GM21576 (cell line): ENCODE data around the gene PDK2.

Experiments used
- ATAC-seq: cut with Tn5 transposase; IDR thresholded peaks from one replicate; pipeline ENCODE4 v1.9.1; 2021; ENCODE audit warnings: mild to moderate bottlenecking, moderate library complexity; ENCODE audit not compliant: unreplicated experiment

PDK2 gene

DNA sequence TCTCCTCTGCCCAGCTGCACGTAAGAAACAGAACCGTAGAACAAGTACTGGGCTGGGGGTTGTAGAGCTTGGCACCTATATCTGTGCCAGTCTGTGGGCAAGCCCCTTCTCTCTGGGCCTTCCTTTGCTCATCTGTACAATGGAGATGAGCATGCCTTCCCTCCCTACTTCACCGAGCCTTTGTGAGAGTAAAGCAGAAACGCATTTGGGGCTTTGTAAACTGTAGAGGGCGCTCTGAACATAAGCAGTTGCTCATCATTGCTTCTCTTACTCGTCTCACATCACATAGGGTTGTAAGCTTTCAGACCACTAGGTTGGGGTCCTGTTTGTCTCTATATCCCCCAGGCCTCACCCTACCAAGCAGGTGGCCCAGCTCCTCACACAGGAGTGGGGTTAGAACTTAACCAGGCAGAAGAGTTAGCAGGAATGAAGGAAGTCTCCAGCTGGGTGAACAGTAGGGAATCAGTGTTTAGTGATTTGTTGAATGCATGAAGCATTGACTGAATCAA is 19.8 kb downstream of the PDK2 start:
- no peak for ATAC-seq

DNA sequence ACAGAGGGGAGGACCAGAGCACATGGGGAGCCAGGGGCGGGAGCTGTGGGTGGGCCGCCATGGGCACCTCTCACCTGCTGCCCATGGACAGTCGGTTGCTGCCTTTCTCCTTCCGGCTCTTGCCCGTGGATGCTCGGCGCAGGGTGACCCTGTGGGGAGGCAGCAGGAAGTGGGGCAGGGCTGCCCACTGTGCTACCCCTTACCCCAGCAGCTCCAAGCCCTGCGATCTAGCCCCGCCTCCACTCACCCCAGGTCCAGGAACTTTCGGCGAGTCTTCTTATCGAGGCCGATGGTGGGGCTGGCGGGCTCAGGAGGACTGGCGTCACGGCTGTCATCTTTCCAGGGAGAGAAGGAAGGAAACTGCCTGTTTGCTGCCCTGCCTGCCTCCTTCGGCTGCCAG is 20.6 kb downstream of the PDK2 start:
- ATAC-seq, result no peak

DNA sequence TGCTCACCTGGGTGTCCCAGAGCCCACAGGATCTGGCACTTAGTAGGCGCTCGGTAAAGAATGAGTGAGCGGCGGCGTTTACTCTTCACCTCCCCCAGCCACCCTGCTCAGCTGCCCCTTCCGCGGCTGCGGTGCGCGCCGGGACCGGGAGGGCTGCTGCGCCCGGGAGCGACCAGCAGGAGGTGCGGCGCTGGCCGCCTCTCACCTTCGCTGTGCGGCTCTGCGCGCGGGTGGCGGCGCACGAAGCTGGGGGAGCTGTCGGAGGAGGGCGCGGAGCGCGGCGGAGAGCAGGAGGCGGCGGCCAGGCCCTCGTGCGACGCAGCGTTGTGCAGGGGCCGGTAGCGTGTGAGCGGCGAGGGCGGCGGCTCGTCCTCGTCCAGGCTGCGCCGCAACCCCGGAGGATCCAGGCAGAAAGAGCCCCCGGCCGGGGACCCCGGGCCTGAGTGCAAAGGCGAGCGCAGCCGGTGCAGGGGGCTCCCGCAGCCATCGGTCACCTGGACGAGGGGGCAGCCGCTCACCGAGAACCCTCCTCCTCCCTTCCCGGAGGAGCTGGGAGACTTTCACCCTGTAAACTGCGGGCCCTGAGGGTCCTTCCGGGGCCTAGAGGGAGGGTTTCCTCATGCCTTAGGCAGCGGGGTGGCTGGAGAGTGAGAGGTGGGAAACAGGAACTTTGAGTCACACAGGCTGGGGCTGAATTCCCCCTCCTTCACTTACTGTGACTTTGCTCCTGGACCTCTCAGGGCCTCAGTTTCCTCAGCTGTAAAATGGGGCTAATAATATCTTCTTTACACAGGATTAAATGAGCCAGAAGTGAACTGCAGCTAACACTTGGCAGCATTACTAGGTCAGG is 22.3 kb downstream of the PDK2 start:
- no peak for ATAC-seq

DNA sequence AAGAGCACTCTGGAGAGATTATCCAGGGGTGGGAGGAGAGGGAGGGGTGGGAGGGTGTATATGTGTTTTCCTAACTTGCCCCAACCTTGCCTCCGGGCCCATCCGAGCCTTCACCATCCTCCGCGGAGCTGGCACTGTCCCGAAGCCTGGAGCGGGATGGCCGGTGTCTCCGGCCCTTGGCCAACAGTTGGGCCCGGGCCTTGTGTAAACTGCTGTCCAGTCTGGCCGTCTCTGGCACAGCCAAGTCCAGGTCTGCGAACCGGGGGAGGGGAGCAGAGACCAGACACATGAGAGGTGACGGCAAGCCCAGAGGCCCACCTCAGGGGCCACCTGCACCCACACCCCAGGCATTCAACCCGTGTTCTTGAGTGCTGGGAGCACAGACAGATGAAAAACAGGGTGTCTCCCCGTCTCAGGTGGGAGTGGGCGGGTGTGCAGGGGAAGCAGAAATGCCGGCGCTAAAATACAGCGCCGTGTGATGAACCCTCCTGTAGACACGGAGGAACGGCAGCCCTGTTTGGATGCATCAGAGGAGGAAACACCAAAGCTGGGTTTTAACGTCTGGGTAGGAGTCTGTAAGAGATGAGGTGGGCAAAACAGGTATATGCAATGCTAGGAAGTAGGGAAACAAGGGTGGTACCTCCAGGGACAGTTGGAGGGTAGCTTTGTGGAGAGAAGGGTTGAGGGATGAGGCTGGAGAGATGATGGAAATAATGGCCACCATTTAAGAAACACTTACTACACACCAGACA is 23.1 kb downstream of the PDK2 start:
- ATAC-seq, result no peak

DNA sequence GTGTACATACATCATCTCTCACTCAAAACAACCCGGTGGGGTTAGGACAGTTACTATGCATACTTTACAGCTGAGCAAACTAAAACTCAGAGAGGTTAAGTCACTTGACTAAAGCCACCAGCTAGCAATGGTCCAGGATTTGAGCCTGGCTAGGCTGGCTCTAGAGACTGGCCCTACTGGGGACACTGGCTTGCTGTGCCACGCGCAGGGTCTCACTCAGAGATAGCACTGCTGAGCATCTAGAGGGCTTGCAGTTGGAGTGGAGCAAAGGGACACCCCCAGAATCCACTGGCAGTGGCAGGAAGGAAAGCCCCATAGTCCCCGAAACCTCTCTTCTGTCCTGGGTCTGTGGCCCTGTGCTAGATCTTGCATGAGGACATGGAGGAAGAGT is 23.7 kb downstream of the PDK2 start:
- no peak for ATAC-seq

DNA sequence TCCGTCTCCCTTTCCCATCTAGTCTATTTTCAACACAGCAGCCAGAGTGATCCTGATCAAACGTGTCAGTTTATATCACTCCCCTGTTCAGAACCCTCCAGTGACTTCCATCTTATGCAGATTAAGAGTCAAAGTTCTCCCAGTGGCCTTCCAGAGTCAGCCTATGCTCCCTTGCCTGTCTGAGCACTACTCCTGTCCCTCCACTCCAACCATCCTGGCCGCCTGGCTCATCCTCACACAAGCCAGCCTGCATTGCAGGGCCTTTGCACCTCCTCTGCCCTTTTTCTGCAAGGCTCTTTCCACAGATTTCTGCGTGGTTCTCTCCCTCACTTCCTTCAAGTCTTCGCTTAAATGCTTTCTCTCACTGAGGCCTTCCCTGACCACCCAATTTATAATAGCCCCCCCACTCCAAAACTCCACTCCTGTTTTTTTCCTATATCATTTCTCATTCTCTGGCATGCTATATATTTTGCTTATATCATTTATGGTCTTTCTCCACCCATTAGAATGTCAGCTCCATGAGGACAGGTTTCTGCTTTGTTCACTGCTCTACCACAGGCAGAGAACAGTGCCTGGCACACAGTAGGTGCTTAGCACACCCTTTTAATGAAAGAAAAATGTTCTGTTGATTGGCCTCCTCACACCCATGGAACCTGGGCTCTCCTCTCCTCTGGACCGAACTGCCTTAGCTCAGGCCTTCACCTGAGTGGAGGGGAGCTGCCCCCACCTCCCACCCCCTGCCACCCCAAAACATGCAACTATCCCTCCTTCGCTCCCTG is 25.5 kb downstream of the PDK2 start:
- no peak for ATAC-seq

DNA sequence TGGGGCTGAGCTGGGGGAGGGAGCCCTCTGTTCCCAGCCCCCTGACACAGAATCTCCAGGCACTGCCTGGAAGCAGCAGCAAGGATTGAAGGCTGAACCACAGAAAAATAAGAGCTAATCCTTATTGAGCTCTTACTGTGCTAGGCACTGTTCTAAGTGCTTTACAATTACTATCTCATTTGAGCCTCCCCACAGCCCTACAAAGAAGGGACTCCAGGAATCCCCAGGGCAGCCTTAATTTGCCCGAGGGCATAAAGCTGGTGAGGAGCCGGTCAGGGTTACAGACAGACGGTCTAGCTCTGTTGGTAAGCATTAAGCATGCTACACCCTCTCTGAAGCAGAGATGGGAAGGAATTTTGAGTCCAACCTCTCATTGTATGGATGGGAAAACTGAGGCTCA is 27.8 kb downstream of the PDK2 start:
- ATAC-seq, result no peak

DNA sequence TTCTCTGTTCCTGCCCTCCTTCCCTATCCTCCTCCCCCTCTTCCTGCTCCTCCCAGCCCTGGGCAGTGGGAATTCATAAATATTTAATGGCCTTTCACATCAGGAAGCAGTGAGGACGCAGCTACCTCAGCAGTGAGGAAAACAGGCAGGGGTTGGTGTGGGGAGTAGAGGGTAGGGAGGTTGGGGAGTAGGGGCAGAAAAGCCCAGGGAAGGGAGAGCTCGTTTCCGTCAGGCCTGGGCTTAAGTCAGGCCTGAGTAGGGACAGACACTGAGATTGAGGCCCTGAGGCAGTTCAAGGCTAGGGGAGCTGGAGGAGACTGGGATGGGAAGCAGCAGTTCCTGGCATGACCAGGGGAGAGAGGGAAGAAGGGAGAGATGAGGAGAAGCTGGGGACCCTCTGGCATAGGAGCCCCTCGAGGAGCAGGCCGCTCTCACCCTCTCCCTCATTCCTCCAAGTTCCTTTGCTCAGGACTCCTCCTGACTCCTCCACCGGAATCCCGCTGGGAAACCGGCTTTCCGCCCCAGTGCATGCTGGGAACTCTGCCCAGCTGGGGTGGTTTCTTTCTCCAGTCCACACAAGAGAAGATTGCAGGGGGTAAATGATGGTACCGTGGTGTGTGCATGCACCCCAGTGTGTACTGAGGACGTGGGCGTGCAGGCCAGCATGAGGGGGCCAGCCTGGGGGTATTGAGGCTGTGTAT is 28.6 kb downstream of the PDK2 start:
- ATAC-seq, result no peak

DNA sequence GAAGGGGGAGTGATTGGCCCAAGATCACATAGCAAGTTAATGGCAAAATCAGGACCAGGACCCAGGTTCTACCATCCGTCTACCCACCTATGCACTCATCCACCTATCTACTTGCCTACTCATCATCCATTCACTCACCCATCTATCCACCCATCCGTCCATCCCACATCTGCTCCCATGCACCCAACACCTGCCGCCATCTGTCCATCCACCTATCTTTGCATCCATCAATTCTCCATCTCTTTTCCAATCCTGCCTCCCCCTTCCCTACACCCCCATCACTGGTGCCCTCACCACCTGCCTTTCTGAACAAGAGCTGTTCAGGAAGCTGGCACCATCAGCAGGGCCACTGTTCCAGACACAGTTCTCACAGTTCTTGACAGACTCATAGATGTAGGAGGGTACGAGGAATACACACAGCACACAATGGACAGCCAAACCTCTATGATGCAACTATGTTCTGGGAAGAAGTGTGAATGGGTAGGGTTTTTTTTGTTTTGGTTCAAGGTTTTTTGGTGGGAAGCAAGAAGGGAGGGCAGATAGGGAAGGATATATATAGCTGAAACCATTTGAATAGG is 30.4 kb downstream of the PDK2 start:
- no peak for ATAC-seq

DNA sequence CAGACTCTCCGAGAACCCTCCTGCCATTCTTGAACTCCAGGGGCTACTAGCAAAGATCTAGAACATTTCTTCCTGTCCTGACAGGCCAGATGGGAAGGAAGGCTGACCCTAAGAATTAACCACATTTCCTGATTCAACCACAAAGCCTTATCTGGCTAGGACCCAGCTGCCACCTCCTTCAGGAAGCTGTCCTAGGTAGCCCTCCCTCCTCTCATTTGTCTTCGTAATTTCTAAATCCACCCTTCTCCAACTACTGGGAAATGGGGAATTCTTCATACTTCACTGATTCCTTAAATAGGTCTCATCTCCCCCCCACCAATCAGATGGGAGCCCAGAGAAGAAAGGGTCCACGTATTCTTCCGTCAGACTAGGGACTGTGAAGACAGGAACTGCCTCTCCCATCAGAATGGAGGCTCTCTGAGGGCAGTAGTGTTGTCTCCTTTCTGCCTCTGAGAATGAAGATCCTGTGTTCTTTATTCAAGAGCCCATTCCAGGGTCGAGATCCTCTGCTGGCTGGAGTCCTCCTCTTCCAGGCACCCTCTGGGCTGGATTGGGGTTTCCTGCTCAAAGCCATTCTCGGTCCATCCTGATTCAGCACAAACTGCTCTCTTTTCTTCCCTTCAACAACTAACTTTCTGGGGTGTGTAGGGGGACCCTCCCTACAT is 32.7 kb downstream of the PDK2 start:
- ATAC-seq, result no peak

DNA sequence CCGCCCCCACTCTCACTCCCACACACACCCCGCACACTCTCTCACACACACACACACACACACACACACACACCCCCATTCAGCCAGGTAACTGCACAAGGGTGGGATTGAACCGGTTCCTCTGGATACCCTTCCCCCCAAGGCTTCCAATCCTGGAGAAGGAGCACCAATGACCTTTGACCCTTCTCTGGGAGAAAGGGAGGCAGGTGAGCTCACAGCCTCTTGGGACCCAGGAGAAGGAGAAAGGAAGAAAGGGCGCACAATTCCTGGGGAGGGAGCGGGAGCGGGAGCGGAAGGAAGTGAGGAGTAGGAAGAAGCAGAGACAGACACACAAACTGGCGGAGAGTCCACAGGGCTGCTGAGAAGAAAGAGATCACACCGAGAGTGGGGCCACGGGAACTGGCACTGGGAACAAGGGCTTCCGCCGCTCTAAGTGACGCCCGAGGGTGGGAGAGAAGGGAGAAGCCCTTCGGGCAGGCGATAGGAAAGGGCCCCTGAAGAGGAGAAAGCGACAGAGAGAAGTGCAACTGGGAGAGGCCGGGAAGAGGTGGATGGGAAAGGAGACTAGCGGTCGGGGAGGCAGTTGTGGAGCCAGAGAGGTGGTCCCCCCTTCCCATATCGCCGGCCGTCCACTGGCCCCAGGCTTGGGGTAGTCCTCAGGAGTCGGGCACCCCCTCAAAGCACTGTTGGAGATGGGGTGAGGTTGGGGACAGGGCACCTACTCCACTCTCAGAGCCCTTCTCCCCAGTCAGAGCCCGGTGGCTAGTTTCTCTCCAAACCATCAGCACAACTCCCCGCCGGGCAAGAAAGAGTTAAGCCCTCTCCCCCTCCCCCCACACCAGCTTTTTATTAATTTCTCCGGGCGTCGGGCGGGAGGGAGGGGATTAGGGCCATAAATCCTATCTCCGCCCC is 33.5 kb downstream of the PDK2 start:
- ATAC-seq, result no peak

DNA sequence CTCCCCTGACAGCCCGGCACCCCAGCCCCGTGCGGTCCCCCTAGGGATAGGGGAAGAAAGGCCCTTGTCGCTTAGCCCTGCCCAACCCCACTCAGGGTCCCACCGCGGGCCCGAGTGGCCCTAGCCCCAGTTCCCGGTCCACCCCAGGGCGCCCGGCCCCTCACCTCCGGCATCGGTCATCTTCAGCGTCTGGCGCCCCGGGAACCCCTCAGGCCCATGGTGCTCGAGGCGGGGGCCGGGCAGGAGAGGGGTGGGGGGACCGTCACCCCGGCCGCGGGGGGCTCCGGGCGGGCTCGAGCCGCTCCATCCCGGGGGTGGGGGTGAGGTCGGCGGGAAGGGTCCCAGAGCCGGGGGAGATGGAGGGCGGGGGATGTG is 34.2 kb downstream of the PDK2 start:
- ATAC-seq, result no peak

DNA sequence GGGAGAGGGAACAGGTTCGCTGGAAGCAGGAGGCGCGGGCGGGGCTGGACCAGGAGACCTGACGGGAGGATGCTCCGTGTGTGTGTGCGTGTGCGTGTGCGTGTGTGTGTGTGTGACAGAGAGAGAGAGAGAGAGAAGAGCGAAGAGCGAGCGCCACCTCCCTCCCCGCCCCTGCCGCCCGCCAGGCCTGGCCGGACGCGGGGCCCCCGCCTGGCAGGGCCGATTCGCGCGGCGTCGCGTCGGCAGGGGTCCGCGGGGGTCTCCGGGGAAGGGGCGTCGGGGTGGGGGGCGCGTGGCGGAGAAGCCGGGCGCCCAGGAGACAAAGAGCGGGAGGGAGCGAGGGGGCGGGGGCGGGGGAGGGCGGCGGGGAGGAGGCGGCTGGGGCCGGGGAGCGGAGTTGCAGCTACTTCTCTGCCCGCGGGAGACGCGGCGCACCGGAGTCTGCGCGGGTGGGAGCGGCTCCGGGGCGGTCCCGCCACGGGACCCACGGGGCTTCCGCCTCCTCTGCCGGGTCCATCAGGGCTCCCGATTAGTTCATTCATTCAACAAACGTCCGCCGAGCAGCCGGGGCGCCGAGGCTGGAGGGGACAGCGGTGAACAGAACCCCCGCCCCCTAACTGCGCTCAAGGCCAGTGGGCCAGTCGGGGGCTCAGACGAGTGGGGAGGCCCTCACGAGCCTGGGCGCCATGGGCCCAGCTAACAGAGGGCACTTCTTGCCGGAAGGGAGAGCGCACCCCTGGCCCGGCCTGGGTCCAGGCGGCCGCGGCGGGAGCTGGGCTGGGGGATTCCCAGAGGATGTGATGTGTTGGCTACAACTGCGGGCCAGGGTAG is 34.8 kb downstream of the PDK2 start, which contains the start of gene SAMD14:
Gene SAMD14, minus strand, starts transcription at position 433 of the 831 bp plus-strand sequence. CDS start 5,201 bp downstream, outside the sequence.
- ATAC-seq, result no peak

DNA sequence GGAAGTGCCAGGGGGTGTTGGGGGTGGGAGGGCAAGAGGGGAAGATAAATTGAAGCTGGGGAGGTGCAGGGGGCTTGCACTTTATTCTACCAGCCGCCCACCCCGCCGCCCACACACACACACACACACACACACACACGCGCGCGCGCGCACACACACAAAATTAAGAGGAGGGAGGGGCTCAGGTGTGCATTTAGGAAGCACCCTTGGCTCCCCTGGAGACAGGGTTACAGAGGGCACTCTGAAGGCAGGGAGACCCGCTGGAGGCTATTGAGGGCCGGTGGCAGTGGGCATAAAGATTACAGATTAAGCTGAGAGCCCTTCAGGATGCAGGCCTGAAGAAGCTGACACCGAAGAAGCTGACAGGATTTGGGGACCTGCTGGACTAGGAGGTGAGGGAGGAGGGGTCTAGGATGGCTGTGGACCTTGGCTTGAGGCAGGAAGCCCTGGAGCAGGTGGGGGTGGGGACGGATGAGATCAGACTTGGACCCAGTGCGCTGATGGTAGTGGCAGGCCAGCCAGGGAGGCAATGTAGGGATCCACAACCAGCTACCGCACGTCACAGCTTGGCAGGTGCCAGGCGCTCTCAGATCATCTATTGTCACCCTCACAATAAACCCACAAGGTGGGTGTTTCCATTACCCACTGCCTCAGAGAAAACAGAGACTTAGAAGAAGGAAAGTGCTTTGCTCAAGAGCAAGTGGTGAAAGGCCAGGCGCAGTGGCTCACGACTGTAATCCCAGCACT is 35.6 kb downstream of the PDK2 start:
- ATAC-seq, result no peak

DNA sequence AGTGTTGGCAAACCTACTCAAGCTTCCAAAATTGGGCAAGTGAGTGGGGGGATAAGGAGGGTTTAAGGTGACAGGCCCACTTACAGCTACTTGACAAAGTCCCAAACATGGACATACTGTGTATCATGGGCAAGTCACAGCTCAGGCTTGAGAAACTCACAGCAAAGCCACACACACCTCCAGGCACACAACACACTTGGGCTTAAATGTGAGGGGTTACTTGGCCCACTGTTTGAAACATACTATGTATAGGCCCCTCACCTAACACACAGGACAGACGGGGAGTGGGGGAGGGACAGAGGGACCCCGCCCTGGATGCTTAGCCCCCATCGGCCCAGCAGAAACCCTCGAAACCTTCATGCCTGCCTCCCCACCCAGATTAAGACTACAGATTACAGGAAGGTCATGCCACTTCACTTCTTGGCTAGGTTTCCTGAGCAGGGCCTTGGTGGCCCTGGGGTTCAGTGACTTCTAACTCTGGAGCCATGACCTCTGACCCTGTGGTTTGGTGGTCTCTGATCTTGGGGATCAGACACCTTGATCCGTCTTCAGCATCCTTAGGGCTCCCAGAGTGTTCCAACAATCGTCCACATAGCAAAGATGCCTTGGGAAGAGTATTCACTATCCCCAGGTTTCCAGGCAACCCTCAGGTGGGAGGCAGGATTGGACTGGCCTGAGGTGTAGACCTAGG is 37.1 kb downstream of the PDK2 start:
- no peak for ATAC-seq

DNA sequence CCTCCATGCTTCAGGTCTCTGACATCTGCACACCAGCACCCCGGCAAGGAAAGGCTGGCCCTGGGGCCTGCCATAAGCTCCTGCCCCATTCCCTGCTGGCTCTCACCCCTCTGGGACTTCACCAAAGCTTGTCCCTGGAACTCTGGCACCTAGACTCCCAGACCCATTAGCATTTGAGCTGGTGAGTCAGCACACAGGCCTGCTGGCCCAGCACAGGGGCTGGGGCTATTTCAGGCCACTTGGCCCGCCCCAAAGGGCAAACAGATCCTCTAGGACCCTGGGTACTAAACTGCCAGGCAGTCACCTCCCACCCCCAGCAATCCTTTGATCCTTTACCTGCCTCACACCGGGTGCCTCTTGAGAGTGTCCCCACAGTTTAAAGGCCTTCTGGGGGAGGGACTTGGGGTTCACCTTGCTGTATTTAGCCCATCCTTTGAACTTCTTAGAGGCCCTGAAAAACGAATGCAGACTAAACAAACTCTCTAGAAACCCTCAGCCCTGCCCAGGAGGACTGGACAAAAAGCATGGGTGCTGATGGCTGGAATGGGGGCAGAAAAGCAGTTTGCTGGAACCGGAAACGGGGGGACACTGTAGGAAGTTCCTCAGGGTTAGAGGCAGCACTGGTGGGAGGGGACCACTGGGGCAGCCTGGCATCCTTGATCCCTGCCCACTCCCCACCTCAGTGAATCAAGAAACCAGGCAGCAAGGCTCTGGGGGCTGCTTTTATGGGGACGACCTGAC is 38.0 kb downstream of the PDK2 start:
- no peak for ATAC-seq
